SH-SY5Y (cell line): ENCODE data around the gene ZBTB20.

ENCODE experiments used
- GATA2 ChIP-seq: IDR thresholded peaks from 2 replicates; pipeline ENCODE4 v1.6.1; 2011; ENCODE audit warnings: mild to moderate bottlenecking, low read depth, low read length
- GATA3 ChIP-seq: IDR thresholded peaks from 2 replicates; pipeline ENCODE4 v1.6.1; 2011; ENCODE audit warnings: low read depth, mild to moderate bottlenecking, low read length, moderate library complexity

DNA sequence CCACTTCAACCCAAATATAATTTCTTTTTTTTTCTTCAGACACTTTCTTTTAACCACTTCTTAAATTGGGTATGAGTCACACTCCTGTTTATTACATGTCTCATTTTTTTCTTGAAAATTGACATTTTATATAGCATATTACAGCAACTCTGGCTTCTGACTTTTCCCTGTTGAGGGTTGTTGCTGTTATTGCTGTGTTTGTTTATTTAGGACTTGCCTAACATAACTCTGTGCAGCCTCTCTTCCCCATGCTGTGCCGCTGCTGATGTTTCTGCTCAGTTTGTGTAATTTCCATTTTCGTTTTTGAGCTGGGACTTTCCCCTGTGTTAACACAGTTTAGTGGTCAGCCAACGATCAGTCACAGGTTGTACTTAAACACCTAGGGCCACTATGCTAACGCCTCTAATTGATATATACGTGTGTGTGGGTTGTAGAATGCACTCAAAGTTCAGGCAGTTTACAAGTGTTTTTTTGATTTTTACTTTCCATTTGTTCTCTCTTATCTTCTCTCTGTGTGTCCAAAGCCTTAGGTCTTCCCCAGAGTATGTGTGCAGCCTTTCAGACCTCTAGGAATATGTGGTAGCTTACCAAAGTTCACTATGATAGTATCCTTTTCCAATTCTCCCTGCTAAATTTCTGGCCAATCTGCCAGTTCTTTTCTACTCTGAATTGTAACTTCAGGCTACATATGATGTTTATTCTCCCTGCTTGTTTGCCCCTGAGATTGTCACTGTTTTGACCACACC lies 337.2 kb downstream of the ZBTB20 start:
- TF ChIP-seq GATA2, result no peak
- no peak for TF ChIP-seq GATA3
